Endothelial cell of umbilical vein (primary cell): ENCODE measurements around the gene EFHC2. TPM values are rescaled to one million over a fixed set of nuclear protein-coding genes. Genes with fewer than 3 reads are reported as not detected.
A peak's percentile ranks its signal among the peaks of the same experiment; 100 is the strongest.

Experiments
- BruUV-seq: library from RNA; stranded (reverse); fragments of 400-500 nt; replicated peaks from 2 replicates; lab custom pipeline; 2021; lab: Mats Ljungman, UMichigan
- CTCF ChIA-PET: fragments of 300-600, 350-600 bp; sonication (Branson Sonifier 250); formaldehyde crosslinking; loops from one replicate; lab custom pipeline; 2021; ENCODE audit warnings: antibody characterized with exemption, inconsistent platforms; lab: Charles Lee
- POLR2A ChIA-PET: fragments of 300-600, 350-600 bp; sonication (Branson Sonifier 250); formaldehyde crosslinking; loops from one replicate; lab custom pipeline; 2021; ENCODE audit warnings: antibody characterized with exemption, inconsistent platforms; lab: Charles Lee
- DNase-seq: peaks from one replicate; pipeline ENCODE4 v3.0.0-alpha.2; 2011; ENCODE audit warnings: low read depth, low spot score
- FAIRE-seq: peaks from 2 replicates; lab custom pipeline; 2011; peaks lifted over from hg19 to GRCh38; lab: Jason Lieb, UNC
- H2AFZ ChIP-seq: 2 replicates; pipeline ENCODE4 v1.6.0; 2012; ENCODE audit warnings: low read depth, low read length, control low read depth, inconsistent platforms
- H3K27ac ChIP-seq: 2 replicates; pipeline ENCODE4 v1.5.1; 2011; ENCODE audit warnings: low read depth, mild to moderate bottlenecking, control low read depth, low read length, moderate library complexity; ENCODE audit not compliant: insufficient read depth
- H3K27me3 ChIP-seq, 2 experiments: 2 replicates each; pipeline versions ENCODE4 v1.6.0 to v1.6.1; 2011; ENCODE audit warnings: low read length in 2 of 2, mixed read lengths in 1 of 2; ENCODE audit not compliant: control insufficient read depth in 2 of 2, insufficient read depth in 2 of 2
- H3K36me3 ChIP-seq, 2 experiments: 2 replicates in 1 of 2; 3 replicates in 1 of 2; pipeline ENCODE4 v1.5.1; 2011; ENCODE audit warnings: low read length in 2 of 2, mild to moderate bottlenecking in 1 of 2, moderate library complexity in 1 of 2; ENCODE audit not compliant: control insufficient read depth in 2 of 2, insufficient read depth in 2 of 2; ENCODE audit errors: extremely low read depth in 1 of 2
- H3K4me1 ChIP-seq: 3 replicates; pipeline ENCODE4 v1.5.1; 2011; ENCODE audit warnings: mild to moderate bottlenecking, low read length; ENCODE audit not compliant: control insufficient read depth, insufficient read depth; ENCODE audit errors: extremely low read depth
- H3K4me2 ChIP-seq: 2 replicates; pipeline ENCODE4 v1.6.1; 2011; ENCODE audit warnings: low read length, control low read depth, mixed read lengths; ENCODE audit not compliant: insufficient read depth
- H3K4me3 ChIP-seq, 3 experiments: fragments of 200-600 bp in 1 of 3; sonication (generic), shearing (Covaris generic) in 1 of 3; replicated peaks in 1 of 3; 2 replicates each; pipeline ENCODE4 v1.5.1; 2011 to 2016; ENCODE audit warnings: control low read depth in 3 of 3, low read length in 3 of 3, mild to moderate bottlenecking in 2 of 3, inconsistent platforms in 1 of 3, low read depth in 1 of 3, moderate library complexity in 1 of 3; ENCODE audit not compliant: insufficient read depth in 1 of 3
- H3K79me2 ChIP-seq: 2 replicates; pipeline ENCODE4 v1.6.0; 2012; ENCODE audit warnings: low read length, inconsistent platforms; ENCODE audit not compliant: control insufficient read depth, insufficient read depth
- H3K9ac ChIP-seq: replicated peaks from 2 replicates; pipeline ENCODE3; 2011; ENCODE audit warnings: low read length, control low read depth; ENCODE audit not compliant: insufficient read depth; ENCODE audit errors: extremely low read depth
- H3K9me1 ChIP-seq: replicated peaks from 3 replicates; pipeline ENCODE4 v1.6.0; 2011; ENCODE audit warnings: mild to moderate bottlenecking, low read length; ENCODE audit not compliant: control insufficient read depth, insufficient read depth; ENCODE audit errors: extremely low read depth
- H3K9me3 ChIP-seq: replicated peaks from 2 replicates; pipeline ENCODE4 v1.5.1; 2012; ENCODE audit warnings: low read length, inconsistent platforms; ENCODE audit not compliant: control insufficient read depth, insufficient read depth
- H4K20me1 ChIP-seq: replicated peaks from 2 replicates; pipeline ENCODE3; 2011; ENCODE audit warnings: mild to moderate bottlenecking, low read length; ENCODE audit not compliant: control insufficient read depth, insufficient read depth; ENCODE audit errors: extremely low read depth
- GATA2 ChIP-seq: IDR thresholded peaks from 2 replicates; pipeline ENCODE4 v1.7.0; 2011; ENCODE audit warnings: low read depth, mild to moderate bottlenecking, moderate library complexity, mixed read lengths, low read length; ENCODE audit not compliant: insufficient read length, insufficient read depth
- MYC ChIP-seq: IDR thresholded peaks from one replicate; pipeline ENCODE4 v1.6.1; 2011; ENCODE audit warnings: mild to moderate bottlenecking, low read depth, low read length
- POLR2AphosphoS5 ChIP-seq: IDR thresholded peaks from 2 replicates; pipeline ENCODE4 v1.6.1; 2012; ENCODE audit warnings: low read depth, mild to moderate bottlenecking, control low read depth, low read length, moderate library complexity; ENCODE audit not compliant: insufficient read depth
- dilution Hi-C: fragments of 300-500 bp; cut with MboI; formaldehyde crosslinking; loops from one replicate; pipeline ENCODE4 v1.15.0; 2019; ENCODE audit warnings: low sequenced_read_pairs; ENCODE audit not compliant: extremely low pct_ligation_motif_present
- intact Hi-C: fragments of 100-400 bp; cut with micrococcal nuclease; formaldehyde crosslinking; loops from one replicate; pipeline ENCODE4 v1.10.0; 2022
- polyA plus RNA-seq, 4 experiments: library from polyadenylated mRNA; depleted of rRNA in 3 of 4; stranded (reverse) in 3 of 4; unstranded in 1 of 4; fragments of >200 nt; gene quantifications; 2 replicates each; pipeline versions ENCODE4 v1.2.1 to v1.2.3, GENCODE V29; 2011 to 2012; ENCODE audit warnings: missing spikeins in 1 of 4
- total RNA-seq: library from RNA; stranded (reverse); gene quantifications from 2 replicates; pipeline ENCODE4 v1.2.3, GENCODE V29; 2021

The EFHC2 gene
- total and polyA plus RNA-seq, 2 donors (not counting 3 experiments of a cell fraction or from before 2014, with no cell fraction given), result not detected

DNA sequence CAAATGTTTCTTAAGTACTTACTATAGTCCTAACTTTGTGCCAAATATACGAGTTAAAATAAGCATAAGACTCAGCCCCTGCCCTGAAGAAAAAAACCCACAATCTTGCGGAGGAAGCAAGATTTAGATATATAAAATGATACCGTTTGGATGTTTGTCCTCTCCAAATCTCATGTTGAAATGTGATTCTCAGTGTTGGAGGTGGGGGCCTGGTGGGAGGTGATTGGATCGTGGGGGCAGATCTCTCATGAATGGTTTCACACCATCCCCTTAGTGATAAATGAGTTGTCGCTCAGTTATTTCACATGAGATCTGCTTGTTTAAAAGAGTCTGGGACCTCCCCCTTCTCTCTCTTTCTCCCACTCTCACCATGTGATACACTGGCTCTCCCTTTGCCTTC is 28.7 kb downstream of the EFHC2 start:
- DNase-seq (no peak), FAIRE-seq (no peak)
- CTCF ChIA-PET, result no interaction called here
- H3K79me2 ChIP-seq, result no peaks in the 10 kb centered on the region
- BruUV-seq, result no TSS peak
- no peaks in the 10 kb centered on the region for H3K4me1 ChIP-seq
- H4K20me1 ChIP-seq, result no peaks in the 10 kb centered on the region
- intact Hi-C loops (no loop called here), dilution Hi-C loops (no loop called here)
- TF ChIP-seq POLR2AphosphoS5, result no peak
- no peaks in the 10 kb centered on the region for H3K9me1 ChIP-seq
- H3K9ac ChIP-seq, result no peak overlapping the region
- H3K27me3 ChIP-seq, result no peaks in the 10 kb centered on the region
- H3K4me2 ChIP-seq, result no peak overlapping the region
- no peak overlapping the region for H3K4me3 ChIP-seq
- no peaks in the 10 kb centered on the region for H3K36me3 ChIP-seq
- H3K27ac ChIP-seq, result no peak overlapping the region
- no peak overlapping the region for H2AFZ ChIP-seq
- no peaks in the 10 kb centered on the region for H3K9me3 ChIP-seq
- POLR2A ChIA-PET, result no interaction called here

DNA sequence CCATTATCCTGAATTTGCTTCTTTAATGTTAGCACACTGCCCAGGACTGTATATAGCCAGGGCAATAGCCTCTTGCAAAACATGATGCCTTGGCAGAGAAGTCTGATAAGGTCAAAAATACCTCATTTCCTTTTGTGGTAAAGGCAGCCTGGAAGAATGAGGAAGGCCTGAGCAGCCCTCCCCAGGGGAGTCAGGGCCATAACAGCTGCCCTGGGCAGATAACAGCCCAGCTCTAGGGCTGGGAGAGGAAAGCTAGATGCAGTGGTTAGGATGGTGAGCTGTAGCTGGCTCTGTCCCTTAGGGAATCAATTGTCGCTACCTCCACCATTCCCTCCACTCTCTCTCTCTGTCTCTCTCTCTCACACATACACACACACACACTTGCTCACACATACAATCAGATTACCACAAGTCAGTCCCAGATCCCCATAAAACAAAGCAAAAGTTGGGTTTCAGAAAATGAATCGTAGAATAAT is 29.2 kb downstream of the EFHC2 start:
- no peaks in the 10 kb centered on the region for H3K9me1 ChIP-seq
- no peak overlapping the region for H3K9ac ChIP-seq
- no peak overlapping the region for H3K4me2 ChIP-seq
- POLR2A ChIA-PET, result no interaction called here
- CTCF ChIA-PET, result no interaction called here
- H3K79me2 ChIP-seq, result no peaks in the 10 kb centered on the region
- DNase-seq (peak; percentile 12), FAIRE-seq (no peak)
- no peaks in the 10 kb centered on the region for H3K9me3 ChIP-seq
- TF ChIP-seq MYC, result no peak
- TF ChIP-seq GATA2, result peak; percentile 17
- H3K27me3 ChIP-seq, result no peaks in the 10 kb centered on the region
- no peaks in the 10 kb centered on the region for H3K4me1 ChIP-seq
- no peaks in the 10 kb centered on the region for H4K20me1 ChIP-seq
- dilution Hi-C loops, result no loop called here
- no peak overlapping the region for H2AFZ ChIP-seq
- H3K36me3 ChIP-seq, result no peaks in the 10 kb centered on the region
- H3K4me3 ChIP-seq, result no peak overlapping the region
- intact Hi-C loops, result no loop called here
- no peak overlapping the region for H3K27ac ChIP-seq
- no TSS peak for BruUV-seq
